Activated T-cell treated with anti-CD3 and anti-CD28 coated beads for 4 hours (primary cell): Measurements from ENCODE around the gene RPL10.

Experiments
- DNase-seq: peaks from one replicate; pipeline ENCODE4 v3.0.0-alpha.2; 2020

The RPL10 gene

DNA sequence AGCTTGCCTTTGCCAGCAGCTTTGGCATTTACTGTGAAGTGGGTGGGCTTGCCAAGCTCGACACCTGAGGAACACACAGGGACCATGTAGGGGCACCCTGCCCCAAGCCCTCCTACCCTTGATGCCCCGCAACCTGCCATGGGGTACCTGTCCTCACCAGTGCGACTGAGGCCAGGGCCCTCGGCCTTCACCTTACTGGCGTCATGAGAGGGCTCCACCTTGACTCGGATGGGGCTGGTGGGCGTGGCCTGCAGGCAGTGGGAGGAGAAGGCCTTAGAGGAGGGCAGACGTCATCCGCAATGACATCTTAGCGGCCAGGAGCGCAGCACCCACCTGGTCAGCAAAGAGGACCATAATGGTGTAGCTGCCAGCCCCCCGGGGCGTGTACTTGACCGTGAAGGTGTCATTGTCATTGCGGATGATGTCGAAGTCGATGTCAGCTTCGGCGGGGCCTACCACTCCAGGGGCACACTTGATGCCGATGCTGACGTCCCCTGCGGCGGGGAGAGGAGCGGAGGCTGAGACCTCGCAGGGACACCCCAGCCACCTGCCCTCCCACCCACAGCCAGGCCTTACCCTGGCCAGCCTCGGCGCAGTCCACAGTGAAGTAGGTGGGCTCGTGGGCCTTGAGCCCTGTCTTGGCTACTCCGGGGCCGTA, 36.0 kb upstream of the RPL10 start:
- DNase-seq = no peak

DNA sequence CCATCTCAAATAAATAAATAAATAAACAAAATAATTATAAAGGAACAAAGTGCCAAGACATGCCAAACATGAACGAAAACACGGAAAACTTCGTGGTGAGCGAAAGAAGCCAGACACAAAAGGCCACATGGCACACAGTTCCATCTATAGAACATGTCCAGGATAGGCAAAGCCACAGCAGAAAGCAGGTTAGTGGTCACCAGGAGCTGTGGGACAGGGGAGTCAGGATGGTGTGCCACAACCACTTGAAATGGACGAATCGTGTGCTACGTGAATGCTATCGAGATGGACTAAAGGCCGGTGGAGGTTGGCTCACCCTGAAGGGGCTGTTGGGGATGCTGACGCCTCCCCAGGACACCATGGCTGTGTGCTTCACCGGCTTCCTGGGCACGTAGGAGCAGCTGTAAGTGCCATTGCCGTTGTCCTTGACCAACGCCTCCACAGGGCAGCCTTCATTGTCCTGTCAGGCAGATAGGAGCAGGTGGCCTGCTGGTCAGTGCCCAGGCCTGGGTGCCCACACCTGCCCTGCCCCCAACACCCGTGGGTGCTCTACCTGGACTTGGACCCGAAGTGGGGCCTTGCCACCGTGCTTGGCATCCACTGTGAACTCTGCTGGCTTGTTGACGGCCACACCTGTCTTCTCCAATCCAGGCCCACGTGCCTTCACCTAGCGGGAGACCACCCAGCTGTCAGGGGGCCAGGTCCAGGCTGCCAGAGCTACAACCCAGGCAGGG, 34.3 kb upstream of the RPL10 start:
- no peak for DNase-seq

DNA sequence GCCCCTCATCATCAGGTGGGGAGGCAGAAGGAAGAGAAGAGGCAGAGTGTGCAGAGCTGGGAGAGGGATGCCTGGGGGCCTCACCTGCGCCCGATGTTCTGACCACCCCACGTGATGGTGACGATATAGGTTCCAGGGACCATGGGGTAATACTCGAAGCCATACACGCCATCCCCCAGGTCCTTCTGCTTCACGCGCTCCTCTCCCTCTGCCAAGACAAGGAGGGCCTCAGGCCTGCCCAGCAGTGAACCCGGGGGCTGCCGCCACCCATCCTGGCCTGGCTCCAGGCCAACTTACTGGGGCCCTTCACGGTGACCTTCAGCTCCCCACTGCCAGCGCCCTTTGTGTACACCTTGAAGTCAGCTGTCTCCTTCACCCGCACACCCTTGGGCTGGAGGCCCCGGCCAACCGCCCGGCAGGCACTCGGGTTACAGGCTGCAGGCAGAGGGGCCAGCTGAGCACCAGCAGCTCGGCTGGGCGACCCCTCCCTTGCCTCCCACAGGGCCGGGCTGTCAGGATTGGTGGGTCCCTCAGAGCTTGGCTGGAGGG, 33.1 kb upstream of the RPL10 start:
- no peak for DNase-seq

DNA sequence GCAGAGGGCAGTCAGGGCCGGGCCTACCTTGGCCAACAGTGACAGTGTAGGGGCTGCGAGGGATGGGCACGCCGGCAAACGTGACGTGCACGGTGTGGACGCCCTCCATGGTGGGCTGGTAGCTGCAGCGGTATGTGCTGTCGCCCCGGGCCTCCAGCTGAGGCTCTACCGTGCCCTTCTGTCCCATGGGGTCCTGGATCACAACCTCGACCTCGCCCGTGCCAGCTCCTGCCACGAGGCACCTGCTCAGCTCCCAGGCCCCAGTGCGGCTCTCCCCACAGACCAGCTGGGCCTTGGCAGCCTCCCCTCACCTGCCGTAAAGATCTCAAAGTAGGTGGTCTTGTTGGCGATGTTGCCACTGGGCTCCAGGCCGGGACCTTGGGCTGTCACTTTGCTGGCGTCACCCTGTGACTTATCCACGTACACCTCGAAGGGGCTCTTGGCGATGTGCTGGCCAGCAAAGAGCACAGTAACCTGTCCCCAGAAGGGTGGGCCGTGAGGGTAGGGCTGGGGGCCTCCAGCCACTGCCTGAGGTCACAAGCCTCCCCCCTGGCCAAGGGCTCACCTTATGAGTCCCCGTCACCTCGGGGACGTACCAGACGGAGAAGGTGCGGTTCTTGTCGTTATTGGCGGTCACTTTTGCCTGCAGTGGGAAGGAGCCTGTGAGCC, 32.0 kb upstream of the RPL10 start:
- DNase-seq = no peak

DNA sequence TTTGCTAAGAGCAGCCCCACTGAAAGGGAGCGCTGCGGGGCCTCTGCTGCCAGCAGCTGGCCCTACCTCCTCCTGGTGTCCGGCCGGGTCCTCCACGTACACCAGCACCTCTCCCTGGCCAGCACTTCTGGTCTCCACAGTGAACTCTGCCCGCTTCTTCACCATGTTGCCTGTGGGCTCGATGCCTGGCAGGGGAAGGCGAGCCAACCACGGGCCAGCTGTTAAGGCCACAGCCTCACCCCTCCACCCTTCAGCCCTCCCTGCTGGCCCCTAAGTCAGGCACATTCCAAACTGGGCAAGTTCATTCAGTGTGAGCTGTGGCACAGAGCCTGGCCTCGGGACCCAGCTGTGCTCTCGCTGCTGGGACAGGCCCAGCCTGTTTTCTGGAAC, 31.5 kb upstream of the RPL10 start:
- DNase-seq = no peak

DNA sequence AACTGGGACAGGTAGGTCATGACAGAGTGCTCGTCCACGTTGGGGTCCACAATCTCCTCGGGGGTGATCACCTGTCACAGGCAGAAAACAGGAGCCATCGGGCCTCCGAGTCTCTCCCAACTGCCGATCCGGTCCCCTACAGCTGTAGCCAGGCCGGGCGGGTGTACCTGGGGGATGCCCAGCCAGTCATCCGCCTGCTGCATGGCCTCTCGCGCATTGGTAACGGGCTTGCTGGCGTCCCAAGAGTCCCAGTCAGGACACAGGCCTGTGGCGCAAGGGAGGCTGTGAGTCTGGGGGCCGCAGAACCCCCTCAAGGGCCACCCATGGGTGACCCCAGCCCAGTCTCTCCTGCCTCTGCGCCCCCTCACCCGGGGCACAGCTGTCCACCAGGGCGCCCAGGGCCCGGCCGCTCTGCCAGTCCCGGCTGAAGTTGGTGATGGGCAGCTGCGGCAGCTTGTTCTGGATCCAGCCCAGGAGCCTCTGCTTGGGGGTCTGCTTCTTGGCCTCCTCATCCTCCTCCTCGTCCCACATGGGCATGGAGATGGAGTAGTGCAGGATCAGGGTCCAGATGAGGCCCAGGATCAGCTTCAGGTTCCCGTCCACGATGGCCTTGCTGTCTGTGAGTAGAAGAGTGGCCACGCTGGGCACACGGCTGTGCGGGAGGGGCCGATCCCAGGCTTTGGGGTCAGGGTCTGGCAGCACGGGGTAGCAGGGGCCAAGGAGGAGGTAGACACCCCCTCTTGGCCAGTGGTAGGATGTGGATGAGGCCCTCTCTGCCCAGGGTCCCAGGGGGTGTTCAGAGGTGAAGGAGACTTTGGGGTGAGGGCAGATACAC, 30.5 kb upstream of the RPL10 start:
- no peak for DNase-seq

DNA sequence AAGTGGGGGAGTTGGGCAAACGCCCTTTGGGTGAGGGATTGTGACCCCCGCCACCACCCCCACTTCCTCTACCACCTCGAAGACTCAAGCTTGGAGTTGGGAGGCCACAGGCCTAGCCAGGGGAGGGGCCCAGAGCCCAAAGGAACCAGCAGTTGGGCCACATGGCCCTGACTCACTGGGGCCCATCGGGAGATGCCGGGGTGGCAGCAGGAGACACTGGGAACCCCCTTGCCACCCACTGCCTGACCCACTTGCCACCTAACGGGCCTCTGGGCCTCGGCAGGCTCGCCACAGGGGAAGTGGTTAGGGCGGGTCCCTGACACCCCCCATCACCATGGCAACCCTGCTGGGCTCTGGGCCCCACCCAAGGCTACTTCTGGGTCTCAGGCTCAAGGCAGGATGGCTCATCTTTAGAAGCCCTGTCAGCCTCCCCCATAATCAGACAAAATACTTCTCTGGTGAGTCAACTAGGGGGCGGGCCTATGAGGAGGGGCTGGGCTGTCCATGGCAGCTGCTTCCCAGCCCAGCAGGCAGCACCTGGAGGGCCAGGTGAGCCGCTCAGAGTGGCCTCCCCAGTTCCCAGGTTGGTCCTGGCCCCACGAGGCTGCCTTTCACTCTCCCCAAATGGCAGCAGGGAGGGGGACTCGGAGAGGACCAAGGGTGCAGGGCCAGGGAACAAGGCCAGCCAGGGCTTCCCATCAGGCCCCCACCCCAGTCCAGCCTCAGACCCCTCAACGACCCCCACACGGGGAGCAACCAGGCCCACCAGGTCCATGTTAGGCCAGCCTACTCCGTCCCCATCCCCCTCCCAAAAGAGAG, 29.3 kb upstream of the RPL10 start:
- peak; percentile 81 for DNase-seq

DNA sequence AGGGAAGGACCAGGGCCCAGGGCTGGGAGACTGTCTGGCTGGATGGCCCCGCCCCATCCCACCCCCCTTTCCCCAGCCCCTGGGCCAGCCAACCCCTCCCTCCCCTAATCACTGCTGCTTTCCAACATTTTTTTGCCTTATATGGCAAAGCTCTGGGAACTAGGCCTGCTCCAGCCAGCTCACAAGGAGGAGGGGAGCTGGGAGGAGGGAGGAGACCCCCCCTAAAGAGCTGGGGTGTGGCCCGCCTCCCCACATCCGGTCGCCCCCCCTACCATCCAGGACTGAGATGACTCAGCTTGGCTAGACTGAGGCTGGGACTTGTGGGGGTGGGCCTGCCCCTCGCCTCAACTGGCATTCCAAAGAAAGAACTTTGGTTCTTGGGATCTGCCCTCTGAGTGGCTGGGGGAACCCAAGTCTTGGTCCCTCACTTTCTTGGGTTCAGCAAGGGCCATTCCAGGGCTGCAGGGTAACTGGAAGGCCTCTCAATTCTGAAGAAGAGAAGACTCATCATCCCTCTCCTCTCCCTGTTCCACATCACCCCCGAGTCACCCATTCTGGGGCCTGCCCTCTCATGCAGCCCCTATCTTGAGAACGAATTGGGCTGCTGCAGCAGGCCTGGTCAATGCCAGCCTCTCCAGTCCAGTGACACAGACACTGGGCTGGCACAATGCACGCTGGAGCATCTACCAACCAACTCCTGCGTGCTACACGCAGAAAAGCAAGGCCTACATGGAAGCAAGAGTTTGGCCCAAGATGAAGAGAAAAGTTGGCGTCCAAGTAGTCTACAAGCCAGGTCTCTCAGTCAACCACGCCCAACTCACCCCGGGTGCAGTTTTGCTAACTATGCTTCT, 28.5 kb upstream of the RPL10 start:
- DNase-seq = peak; percentile 64

DNA sequence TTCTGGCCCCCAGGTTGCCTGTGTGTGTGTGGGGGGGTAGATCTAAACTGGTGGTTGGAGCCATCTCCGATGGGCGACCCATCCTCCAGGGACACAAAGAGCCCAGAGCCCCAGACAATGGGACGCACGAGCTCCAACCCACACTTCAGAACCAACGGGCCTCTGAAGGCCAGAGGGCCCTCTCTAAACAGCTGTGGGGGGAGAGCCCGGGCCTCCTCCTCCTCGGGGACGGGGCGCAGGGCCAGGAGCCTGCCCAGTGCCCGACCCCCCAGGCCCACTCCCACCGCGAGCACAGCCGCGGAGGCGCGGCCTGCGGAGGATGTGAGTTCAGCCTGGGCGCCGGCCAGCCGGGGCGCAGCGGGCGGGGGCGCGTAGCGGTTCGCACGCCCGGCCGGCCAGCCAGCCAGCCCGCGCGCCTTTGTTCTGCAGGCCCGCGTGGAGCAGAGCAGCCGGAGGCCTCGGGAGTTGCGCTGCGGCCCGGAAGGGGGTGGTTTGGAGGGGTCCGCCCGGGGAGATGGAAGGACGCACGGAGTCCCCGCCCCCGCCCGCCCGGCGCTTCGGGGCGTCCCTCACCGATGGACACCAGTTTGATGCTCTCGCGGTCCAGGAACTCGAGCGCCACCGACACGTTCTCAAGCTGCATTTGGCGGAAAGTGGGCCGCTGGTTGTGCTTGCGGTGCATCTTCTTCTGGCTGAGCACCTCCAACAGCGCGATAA, 27.7 kb upstream of the RPL10 start:
- no peak for DNase-seq

DNA sequence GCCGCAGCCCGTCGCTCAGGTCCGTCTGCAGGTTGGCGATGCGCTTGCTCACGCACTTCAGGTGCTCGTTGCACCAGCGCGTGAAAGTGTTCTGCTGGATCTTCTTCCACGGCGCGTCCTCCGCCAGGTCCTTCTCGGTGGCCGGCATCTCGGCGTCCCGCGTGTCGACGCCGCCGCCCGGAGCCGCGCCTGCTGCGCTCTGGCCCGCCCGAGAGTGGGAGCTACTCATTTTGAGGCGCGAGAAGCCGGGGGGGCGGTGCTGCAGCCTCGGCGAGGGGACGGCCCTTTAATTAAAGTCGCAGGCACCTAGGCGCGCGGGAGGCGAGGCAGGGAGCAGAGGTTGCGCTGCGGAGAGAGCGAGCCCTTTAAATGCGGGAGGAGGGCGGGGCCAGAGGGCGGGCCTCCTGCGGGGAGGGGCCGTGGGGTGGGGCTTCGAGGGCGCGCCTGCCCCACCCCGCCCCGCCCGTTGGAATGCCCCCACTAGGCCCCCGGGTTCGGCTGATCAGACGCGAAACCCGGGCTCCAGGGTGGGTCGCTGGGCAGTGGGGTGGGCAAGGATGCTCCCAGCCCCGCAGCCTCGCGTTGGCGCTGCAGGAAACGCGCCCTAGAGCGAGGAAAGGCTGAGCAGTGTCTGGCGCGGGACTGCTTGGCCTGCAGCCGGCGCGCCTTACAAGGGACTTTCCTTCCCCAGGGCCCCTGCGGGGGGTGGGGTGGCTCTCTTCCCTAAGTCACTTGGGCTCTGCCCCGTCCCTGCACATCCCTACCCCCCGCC, 27.0 kb upstream of the RPL10 start:
- peak; percentile 86 for DNase-seq

DNA sequence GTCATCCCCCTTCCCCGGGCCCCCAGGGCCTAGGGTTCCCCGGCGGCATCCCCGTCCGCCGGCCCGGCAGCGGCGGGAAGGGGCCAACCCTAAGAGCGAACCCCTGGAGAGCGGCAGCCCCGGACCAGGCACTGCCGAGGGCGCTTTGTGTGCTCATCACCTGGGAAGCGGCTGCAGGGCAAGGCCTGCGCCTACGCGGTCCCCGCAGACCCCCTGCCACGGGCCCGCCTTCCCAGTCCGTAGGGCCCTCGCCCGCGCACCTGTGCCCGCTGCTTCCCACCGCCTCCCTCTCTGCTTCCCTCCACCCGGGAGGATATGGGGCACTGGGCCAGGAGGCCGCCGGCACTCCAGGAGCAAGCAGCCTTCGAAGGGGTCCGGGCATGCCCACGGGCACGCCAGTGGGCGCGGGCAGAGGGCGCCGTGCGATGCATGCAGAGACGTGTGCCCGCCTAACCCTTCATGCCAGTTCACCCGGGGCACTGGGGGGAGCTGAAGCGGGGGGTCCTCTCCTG, 26.3 kb upstream of the RPL10 start:
- no peak for DNase-seq

DNA sequence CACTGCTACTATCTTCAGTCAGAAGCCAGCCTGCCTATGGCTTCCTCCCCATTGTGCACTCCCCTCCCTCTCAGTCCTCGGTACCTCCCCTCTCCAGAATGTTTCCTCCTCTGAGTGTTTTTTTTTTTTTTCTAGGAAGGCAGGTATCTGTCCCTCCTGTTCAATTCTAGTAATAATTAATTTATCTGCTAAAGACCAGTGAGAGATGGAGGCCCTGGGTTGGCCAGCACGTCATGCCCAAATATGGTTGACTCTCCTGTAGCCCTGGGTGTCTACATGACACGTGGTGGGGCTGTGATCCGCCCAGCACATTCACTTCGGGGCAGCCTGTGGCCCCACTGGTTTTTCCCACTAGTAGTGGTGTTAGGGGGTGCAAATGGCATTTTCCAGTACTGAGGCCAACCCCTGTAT, 25.6 kb upstream of the RPL10 start:
- no peak for DNase-seq

DNA sequence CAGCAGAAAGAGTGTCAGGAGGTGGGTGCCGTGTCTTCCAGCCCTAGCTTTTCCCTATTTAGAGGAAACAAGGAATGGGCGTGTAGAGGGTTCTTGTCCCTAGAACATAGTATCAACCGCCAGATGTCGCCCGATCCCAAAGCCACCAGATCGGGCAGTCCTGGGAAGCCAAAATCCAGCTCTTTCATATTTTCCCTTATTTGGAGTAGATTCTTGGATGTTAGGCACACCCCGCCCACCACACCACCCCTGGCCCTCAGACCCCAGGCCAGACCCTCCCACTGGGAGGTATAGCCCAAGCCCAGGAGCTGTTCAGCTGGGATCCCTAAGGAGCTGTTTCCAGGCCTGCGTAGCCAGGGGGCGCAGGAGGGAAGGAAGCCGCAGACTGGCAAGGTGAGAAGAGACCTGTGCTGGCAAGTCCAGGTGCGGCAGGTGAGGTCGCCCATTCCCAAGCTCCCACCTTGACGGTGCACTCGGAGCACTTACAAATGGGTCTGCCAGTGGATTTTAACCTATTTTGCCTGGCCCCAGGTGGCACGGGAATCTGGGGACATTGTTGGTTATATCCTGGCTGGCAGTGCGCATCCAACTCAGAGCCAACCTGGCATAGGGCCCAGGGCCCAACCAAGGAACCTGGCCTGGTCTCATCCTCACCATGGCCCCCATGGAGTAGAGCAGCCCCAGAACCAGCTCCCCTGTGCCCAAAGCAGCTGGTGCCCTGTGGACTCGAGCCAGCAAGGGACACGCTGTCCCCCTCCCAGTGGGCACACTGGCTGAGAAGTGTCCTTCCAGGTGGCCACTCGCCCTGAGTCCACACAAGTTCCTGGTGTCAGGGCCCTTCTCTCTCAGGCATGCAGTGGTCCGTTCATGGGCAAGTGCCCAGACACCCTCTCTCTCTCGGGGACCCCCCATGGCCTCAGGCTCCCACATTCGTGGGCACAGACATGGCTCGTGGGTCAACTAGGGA, 24.6 kb upstream of the RPL10 start:
- DNase-seq = no peak

DNA sequence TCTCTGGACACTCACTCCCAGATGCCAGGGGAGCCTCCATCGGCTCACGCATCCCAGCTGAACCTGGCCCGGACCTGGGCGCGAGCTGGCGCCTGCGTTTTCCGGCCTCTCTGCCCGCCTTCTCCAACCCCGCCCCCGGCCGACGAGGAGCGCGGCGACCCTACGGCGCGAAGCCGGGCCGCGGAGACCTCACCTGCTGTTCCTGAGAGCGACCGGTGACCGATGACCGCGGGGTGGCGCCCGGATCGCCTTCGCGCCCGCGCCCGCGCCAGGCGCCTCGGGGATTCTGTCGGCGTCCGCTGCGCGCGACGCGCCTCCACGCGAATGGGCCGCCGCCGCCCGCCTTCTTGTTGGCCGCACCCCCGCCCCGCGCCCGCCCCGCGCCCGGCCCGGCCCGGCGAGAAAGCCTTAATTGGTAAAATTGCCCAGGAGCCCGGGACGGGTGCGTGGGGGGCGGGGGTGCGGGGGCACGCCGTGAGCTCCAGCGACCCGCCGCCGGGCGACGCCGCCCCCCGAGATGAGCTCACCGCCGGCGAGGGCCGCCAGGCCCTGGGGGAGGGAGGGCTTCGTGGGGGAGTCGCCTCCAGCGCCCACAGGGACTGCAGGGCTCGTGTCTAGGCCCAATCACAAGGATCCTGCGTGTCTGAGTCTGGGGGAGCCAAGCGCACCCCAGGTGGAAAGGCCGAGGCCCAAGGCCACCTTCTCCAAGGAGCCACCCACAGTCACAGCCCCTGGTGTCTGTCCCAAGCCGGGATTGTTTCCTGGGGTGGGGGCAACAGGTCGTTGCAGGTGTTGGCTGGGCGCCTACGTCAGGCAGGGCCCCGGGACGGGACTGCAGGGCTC, 23.6 kb upstream of the RPL10 start, which contains the start of gene FLNA:
Gene FLNA, minus strand, starts transcription at position 322 of the 843 bp plus-strand sequence. CDS start 3,389 bp downstream, outside the sequence.
- DNase-seq = no peak

DNA sequence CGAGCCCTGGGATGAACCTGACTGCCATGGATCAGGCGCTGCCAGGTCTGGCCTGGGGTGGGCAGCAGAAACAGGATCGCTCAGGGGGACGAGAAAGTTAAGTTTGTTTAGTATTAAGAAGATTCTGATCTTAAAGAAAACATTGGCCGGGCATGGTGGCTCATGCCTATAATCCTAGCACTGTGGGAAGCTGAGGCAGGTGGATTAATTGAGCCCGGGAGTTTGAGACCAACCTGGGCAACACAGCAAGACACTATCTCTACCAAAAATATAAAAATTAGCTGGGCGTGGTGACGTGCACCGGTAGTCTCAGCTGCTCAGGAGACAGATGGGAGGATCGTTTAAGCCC, 23.0 kb upstream of the RPL10 start:
- DNase-seq = no peak

DNA sequence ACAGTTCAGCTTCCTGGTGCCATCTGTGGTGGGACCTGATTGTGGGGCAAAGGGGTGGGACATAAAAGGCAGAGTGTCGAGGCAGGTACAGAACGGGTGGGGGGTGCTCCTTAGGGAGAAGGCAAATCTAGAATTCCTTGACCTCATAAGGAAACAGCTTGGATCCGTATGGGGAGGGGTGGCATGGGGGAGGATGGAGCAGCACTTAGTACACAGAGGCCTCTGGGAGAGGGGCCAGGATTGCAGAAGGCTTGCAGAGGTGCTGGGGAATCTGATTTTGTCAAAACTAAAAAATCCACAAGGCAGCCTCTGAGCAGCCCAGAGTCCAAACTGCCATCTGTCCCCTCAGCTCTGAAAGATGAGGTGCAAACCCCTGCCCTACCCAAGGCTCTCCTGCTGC, 21.4 kb upstream of the RPL10 start:
- DNase-seq = no peak
